GM10266 (cell line): ENCODE data around the gene PRKD2.
"Not testable (repeated sequence)": the region's sequence is repeated elsewhere in the genome, so short reads cannot be mapped to it uniquely, and the experiment has no call there.

Experiments used
- DNase-seq: peaks from one replicate; pipeline ENCODE4 v3.0.0; 2012; ENCODE audit errors: extremely low spot score
- TF ChIP-seq, protein P1 (sequence below): IDR thresholded peaks from 2 replicates; pipeline ENCODE4 v1.5.1; 2012; ENCODE audit warnings: mild to moderate bottlenecking, low read depth; ENCODE audit not compliant: control insufficient read depth, insufficient read depth; ENCODE audit errors: missing control alignments

The PRKD2 gene

DNA sequence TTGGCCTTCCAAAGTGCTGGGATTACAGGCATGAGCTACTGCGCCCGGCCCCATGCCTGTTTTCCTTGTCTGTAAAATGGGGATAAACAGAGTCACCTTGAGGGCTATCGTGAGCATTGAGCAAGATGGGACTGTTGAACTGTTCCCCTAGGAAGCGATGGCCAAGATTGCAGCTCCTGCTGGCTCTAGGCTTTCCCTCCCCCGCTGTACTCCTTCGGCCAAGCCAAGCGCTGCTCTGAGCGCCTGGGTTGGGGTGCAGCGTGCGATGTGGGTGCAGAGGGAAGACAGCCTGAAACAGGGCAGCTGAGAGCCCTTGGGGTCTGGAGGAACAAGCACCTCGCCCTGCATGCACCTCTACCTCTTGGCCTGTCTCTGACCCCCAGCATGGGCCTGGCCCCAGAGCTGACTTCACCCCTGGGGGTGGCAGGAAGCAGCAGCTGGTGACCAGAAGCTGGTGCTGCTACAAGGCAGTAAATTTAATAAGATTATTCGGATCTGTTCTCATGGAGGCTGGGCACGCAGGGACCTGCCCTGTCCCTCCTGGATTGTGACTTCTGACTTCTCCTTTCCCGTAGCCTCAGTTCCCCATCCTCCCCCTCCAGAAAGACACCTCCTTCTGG lies 86.2 kb downstream of the PRKD2 start:
- no peak for DNase-seq
- TF ChIP-seq, protein P1, sequence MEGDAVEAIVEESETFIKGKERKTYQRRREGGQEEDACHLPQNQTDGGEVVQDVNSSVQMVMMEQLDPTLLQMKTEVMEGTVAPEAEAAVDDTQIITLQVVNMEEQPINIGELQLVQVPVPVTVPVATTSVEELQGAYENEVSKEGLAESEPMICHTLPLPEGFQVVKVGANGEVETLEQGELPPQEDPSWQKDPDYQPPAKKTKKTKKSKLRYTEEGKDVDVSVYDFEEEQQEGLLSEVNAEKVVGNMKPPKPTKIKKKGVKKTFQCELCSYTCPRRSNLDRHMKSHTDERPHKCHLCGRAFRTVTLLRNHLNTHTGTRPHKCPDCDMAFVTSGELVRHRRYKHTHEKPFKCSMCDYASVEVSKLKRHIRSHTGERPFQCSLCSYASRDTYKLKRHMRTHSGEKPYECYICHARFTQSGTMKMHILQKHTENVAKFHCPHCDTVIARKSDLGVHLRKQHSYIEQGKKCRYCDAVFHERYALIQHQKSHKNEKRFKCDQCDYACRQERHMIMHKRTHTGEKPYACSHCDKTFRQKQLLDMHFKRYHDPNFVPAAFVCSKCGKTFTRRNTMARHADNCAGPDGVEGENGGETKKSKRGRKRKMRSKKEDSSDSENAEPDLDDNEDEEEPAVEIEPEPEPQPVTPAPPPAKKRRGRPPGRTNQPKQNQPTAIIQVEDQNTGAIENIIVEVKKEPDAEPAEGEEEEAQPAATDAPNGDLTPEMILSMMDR, result no peak

DNA sequence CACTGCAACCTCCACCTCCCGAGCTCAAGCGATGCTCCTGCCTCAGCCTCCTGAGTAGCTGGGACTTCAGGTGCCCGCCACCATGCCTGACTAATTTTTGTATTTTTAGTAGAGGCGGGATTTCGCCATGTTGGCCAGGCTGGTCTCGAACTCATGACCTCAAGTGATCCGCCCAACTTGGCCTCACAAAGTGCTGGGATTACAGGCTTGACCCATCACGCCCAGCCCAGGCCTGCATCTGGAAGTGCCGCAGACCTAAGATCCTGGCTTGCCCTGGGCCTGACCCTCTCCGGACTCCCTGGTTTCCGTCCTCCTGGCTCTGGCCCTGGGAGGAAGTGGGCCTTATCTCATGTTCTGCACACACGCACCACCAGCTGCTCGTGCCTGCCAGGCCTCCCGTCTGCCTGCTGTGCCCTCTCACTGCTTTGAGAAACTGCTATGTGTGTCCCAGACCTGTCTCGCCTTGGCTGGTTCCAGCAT lies 87.3 kb downstream of the PRKD2 start:
- TF ChIP-seq, protein P1, result no peak
- no peak for DNase-seq

DNA sequence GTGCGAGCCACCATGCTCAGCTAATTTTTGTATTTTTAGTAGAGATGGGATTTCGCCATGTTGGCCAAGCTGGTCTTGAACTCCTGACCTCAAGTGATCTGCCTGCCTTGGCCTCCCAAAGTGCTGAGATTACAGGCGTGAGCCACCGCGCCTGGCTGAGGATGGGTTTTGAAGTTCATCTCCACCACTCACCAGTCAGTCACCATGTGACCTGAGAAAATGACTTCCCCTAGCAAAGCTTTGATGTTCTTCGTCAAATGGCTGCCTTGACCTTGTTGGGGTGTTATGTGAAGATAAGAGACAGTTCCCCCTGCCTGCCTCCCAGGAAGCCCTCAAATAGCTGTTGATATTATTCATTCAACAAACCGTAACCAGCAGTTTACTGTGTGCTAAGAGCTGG lies 87.9 kb downstream of the PRKD2 start:
- DNase-seq, result not testable (repeated sequence)

DNA sequence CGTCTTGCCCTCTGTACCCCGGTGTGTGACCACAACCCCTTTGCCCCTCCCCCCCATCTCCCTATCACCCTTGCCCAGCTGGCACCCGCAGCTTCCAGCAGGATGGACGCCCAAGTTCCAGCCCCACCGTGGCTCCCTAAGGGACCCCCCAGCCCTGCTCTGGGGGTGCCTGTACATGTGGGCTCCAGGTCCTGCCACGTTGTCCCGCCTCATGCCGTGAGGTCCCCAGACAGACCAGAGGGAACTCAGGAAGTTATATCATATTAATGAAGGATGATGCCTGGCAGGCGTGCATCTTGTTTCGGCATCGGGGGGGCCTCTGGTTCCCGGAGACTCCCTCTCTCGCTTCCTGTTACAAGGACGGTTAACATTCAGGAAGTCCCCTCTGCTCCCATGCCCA lies 90.5 kb downstream of the PRKD2 start:
- TF ChIP-seq, protein P1, result no peak

DNA sequence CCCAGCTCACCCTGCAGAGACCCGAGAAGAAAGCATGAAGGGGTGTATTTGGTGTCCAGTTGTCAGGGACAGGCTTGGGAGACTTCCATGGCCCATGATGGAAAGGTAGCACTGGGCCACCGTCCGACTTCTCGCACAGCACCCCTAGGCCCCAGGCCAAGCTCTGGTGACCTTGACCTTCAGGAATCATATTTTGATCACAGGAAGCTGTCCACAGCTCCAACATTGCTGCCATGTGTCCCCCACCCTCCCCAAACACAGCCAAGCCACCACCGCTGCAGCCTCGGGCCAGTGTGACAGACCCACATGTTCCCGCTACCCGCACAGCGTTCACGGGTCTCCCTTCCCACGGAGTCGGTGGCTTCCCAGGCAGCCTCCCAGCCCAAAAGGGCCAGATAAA lies 91.2 kb downstream of the PRKD2 start:
- TF ChIP-seq, protein P1, result no peak
- no peak for DNase-seq

More for the DNA sequence above, 90.5 kb downstream of the PRKD2 start:
- no peak for DNase-seq

DNA sequence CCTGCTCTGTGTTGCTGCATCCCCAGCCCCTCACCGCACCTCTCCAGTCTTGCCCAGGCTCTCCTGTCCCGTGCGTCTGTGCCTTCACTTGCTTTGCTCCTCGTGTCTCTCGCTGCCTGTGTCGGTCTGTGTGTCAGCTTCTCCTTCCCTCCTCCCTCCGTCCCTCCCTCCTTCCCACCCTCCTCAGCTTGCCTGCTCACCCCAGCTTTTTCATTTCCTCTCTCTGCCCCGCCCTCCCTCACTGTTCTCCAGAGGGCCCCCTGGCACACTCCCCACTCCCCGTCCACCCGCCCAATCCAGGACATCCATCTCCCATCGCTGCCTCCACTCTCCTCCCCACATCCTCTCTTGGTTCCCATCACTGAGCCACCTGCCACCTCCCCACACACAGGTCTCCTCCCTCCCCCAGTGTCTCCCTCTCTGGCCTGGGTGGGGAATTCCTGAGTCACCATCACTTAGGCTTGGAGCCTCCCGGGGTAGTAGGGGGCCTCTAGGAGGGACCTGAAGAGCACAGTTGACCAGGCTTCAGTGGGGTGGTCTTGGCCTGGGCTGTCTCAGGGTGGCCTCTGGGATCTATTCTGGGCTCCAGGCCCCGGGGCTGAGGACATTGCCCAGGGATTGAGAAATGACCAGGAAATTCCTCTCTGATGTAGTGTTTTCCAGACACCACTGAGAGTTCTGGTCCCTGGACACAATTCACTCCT lies 91.8 kb downstream of the PRKD2 start, which contains the start of gene PTGIR:
Gene PTGIR (minus strand): TSS at position 132 of the 704 bp plus-strand sequence. CDS start 864 bp downstream, outside the sequence.
- DNase-seq, result peak; percentile 65
- TF ChIP-seq, protein P1, result no peak
